Epithelial cell of proximal tubule (primary cell): ENCODE results near the gene SYT15. TPM values are rescaled to one million over a fixed set of nuclear protein-coding genes. Genes with fewer than 3 reads are reported as not detected.
A peak's percentile ranks its signal among the peaks of the same experiment; 100 is the strongest.

Experiments used
- DNase-seq: peaks from one replicate; pipeline ENCODE4 v3.0.0-alpha.2; 2011; ENCODE audit warnings: low read depth
- H3K4me3 ChIP-seq: 2 replicates; pipeline ENCODE4 v1.5.1; 2011; ENCODE audit warnings: low read depth, mild to moderate bottlenecking, low read length
- CTCF ChIP-seq: conservative IDR thresholded peaks from 2 replicates; pipeline ENCODE4 v1.5.1; 2012; ENCODE audit warnings: low read depth, mild to moderate bottlenecking, low read length
- total RNA-seq: library from RNA; depleted of rRNA; stranded (reverse); fragments of >200 nt; gene quantifications from 2 replicates; pipeline ENCODE4 v1.2.3, GENCODE V29; 2015

Gene SYT15
- total RNA-seq, 1 donor from 2014 or later = not detected

- peak within 1 kb of the TSS; percentile 46 for H3K4me3 ChIP-seq
- no peak for TF ChIP-seq CTCF
- DNase-seq = no peak
These were observed 22.2 kb upstream of the SYT15 start, which contains the start of gene GPRIN2 for GRCh38 chr10:46556515-46557318. TSS of gene GPRIN2 (minus strand) at chr10:46556658. CDS start at chr10:46550736, 5,922 bp downstream.

- no peak for TF ChIP-seq CTCF
- no peak overlapping the region for H3K4me3 ChIP-seq
- DNase-seq = no peak
These were observed 21.4 kb upstream of the SYT15 start for GRCh38 chr10:46557319-46558121.

GRCh38 chr10:46558122-46558391 lies 20.9 kb upstream of the SYT15 start:
- TF ChIP-seq CTCF = no peak
- H3K4me3 ChIP-seq = no peak overlapping the region
- no peak for DNase-seq

GRCh38 chr10:46558392-46559185 lies 20.3 kb upstream of the SYT15 start:
- no peak for TF ChIP-seq CTCF
- DNase-seq = no peak
- H3K4me3 ChIP-seq = no peak overlapping the region

- no peak for TF ChIP-seq CTCF
- no peak overlapping the region for H3K4me3 ChIP-seq
- DNase-seq = no peak
These were observed 19.7 kb upstream of the SYT15 start for GRCh38 chr10:46559231-46559671.

- no peak overlapping the region for H3K4me3 ChIP-seq
- DNase-seq = no peak
- no peak for TF ChIP-seq CTCF
These were observed 18.5 kb upstream of the SYT15 start for GRCh38 chr10:46560381-46560780.
